HL-60/S4 (cell line): ENCODE data around the gene ZBTB17.

Experiments used
- in situ Hi-C: fragments of 300-500 bp; cut with MboI; formaldehyde crosslinking; loops from 2 replicates; pipeline ENCODE4 v1.14.3; 2022; ENCODE audit warnings: low sequenced_read_pairs

Gene ZBTB17

GRCh38 chr1:15949453-15950245, 26.3 kb downstream of the ZBTB17 start:
- in situ Hi-C loops: no loop called here

GRCh38 chr1:15948595-15949452, 27.1 kb downstream of the ZBTB17 start:
- in situ Hi-C loops: no loop called here

GRCh38 chr1:15948091-15948591, 27.8 kb downstream of the ZBTB17 start:
- in situ Hi-C loops: no loop called here

GRCh38 chr1:15947382-15948090, 28.4 kb downstream of the ZBTB17 start:
- in situ Hi-C loops: no loop called here

- in situ Hi-C loops: no loop called here
Measured at GRCh38 chr1:15946571-15947381, 29.1 kb downstream of the ZBTB17 start.

- in situ Hi-C loops: no loop called here
Measured at GRCh38 chr1:15945832-15946448, 30.0 kb downstream of the ZBTB17 start.

GRCh38 chr1:15945011-15945831, 30.7 kb downstream of the ZBTB17 start:
- in situ Hi-C loops: no loop called here

- in situ Hi-C loops: no loop called here
Measured at GRCh38 chr1:15944308-15945010, 31.4 kb downstream of the ZBTB17 start.

GRCh38 chr1:15943992-15944307, 32.0 kb downstream of the ZBTB17 start:
- in situ Hi-C loops: no loop called here

- in situ Hi-C loops: no loop called here
Measured at GRCh38 chr1:15943328-15943991, 32.4 kb downstream of the ZBTB17 start.

GRCh38 chr1:15942661-15943327, 33.1 kb downstream of the ZBTB17 start:
- in situ Hi-C loops: no loop called here

- in situ Hi-C loops: no loop called here
Measured at GRCh38 chr1:15941899-15942660, 33.8 kb downstream of the ZBTB17 start.

GRCh38 chr1:15941044-15941840, 34.7 kb downstream of the ZBTB17 start:
- in situ Hi-C loops: no loop called here

- in situ Hi-C loops: no loop called here
Measured at GRCh38 chr1:15940110-15941043, 35.5 kb downstream of the ZBTB17 start.
